ENCODE results near the gene LDHA. TPM values are rescaled to one million over a fixed set of nuclear protein-coding genes. Genes with fewer than 3 reads are reported as not detected.

Gene LDHA
- total and polyA plus RNA-seq, 2 experiments from 2014 or later: 2,912 to 5,221 TPM

DNA sequence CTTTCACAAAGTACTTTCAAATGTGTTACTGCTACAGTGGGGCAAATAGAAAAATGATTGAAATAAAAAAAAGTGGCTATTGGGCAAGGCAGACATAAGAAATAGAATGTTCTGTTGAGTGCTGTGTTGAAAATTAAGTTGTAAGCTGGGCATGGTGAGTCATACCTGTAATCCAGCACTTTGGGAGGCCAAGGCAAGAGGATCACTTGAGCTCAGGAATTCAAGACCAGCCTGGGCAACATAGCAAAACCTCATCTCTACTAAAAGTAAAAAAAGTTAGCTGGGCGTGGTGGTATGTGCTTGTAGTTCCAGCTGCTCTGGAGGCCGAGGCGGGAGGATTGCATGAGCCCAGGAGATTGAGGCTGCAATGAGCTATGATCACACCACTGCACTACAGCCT lies 26.9 kb upstream of the LDHA start:
- peak; percentile 34 for DNase-seq
- Histone ChIP-seq H3K36me3 (ENCODE audit: low read depth) (peaks cover 39% of the 10 kb centered on the region), H3K9me2 (ENCODE audit: insufficient read depth) (no peaks in the 10 kb centered on the region), H4K20me1 (ENCODE audit: insufficient read depth) (no peaks in the 10 kb centered on the region), H3K4me2 (ENCODE audit: unreplicated experiment) (no peak overlapping the region), H3K27ac (peak overlapping the region; percentile 86), H3K9ac (no peak overlapping the region), H2AFZ (no peak overlapping the region), H3K27me3 (replicated peaks; ENCODE audit: insufficient read depth) (no peaks in the 10 kb centered on the region), H3K9me3 (ENCODE audit: low read depth) (no peaks in the 10 kb centered on the region), H3K79me2 (ENCODE audit: insufficient read depth) (no peaks in the 10 kb centered on the region), H3K4me1 (ENCODE audit: insufficient read depth) (peaks cover 25% of the 10 kb centered on the region), H3K4me3 (no peak overlapping the region), H3F3A (ENCODE audit: insufficient read depth) (peaks cover 49% of the 10 kb centered on the region)
- TF ChIP-seq EZH2phosphoT487 (IDR thresholded peaks at IDR 0.05; ENCODE audit: insufficient read depth, low read depth): no peak
- no peak for TF ChIP-seq EZH2 (IDR thresholded peaks at IDR 0.05; ENCODE audit: insufficient read depth, poor library complexity, severe bottlenecking)
- in situ Hi-C loops (cut with MboI): no loop called here
- WGBS, 2 experiments (ENCODE audit: low coverage in 1 of 2, low lambda C conversion rate in 2 of 2, missing lambda C conversion rate in 2 of 2): 92 to 100% methylated on average over 3 of the region's 3 CpGs

DNA sequence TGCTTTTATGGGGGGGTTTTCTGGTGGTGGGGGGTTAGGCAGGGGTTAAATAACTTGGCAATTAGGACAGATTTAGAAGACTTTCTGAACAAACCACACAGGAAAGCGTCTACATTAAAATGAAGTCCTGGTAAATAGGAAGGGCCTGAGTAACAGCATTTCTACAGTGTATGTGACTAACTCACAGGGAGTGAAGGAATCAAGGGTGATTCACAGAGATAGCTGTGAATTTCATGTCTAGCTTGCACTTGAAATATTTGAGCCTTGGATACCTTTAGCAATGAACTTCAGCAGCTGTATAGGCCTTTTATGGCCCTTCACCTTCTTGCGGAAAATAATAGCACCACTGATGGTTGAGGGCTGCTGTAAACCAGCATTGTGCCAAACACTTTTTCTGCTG lies 26.1 kb upstream of the LDHA start:
- Histone ChIP-seq H3K27me3 (replicated peaks; ENCODE audit: insufficient read depth) (no peaks in the 10 kb centered on the region), H2AFZ (peak overlapping the region; percentile 30; the same call in 1 of the 2 replicates), H3K36me3 (ENCODE audit: low read depth) (peaks cover 34% of the 10 kb centered on the region), H3K9ac (peak overlapping the region; percentile 54), H3K79me2 (ENCODE audit: insufficient read depth) (no peaks in the 10 kb centered on the region), H3K27ac (peak overlapping the region; percentile 86), H4K20me1 (ENCODE audit: insufficient read depth) (no peaks in the 10 kb centered on the region), H3F3A (ENCODE audit: insufficient read depth) (peaks cover 49% of the 10 kb centered on the region), H3K4me2 (ENCODE audit: unreplicated experiment) (peak overlapping the region; percentile 64), H3K4me3 (no peak overlapping the region), H3K9me2 (ENCODE audit: insufficient read depth) (no peaks in the 10 kb centered on the region), H3K4me1 (ENCODE audit: insufficient read depth) (peaks cover 25% of the 10 kb centered on the region), H3K9me3 (ENCODE audit: low read depth) (no peaks in the 10 kb centered on the region)
- peak; percentile 89 for DNase-seq
- TF ChIP-seq EZH2phosphoT487 (IDR thresholded peaks at IDR 0.05; ENCODE audit: insufficient read depth, low read depth) (no peak), EZH2 (IDR thresholded peaks at IDR 0.05; ENCODE audit: insufficient read depth, poor library complexity, severe bottlenecking) (no peak)
- in situ Hi-C loops (cut with MboI): no loop called here
- WGBS, 2 experiments (ENCODE audit: low coverage in 1 of 2, low lambda C conversion rate in 2 of 2, missing lambda C conversion rate in 2 of 2): 21 to 29% methylated on average over 2 of the region's 2 CpGs

DNA sequence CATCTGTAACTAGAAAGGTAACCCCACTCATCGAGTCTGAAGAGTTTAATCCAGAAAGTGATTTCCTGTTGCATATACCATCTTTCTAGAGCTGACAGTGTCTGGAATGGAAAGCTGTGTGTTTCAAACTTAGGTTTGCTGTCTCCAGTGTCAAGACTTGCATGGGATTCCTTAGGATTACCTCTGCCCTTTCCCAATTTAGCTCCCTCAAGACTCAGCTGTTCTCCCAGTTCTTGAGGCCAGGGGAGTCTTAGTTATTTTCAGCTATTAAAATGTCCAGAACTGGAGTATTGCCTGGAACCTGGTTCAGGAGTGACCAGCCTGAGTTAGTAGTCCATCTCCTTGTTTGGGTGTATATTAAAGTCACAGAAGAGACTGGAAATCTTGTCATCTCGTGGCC lies 25.0 kb upstream of the LDHA start:
- Histone ChIP-seq H4K20me1 (ENCODE audit: insufficient read depth) (no peaks in the 10 kb centered on the region), H3K9me3 (ENCODE audit: low read depth) (no peaks in the 10 kb centered on the region), H3K4me3 (no peak overlapping the region), H3K9me2 (ENCODE audit: insufficient read depth) (no peaks in the 10 kb centered on the region), H3K9ac (no peak overlapping the region), H3K27me3 (replicated peaks; ENCODE audit: insufficient read depth) (no peaks in the 10 kb centered on the region), H2AFZ (no peak overlapping the region), H3K4me1 (ENCODE audit: insufficient read depth) (peaks cover 25% of the 10 kb centered on the region), H3F3A (ENCODE audit: insufficient read depth) (peaks cover 49% of the 10 kb centered on the region), H3K79me2 (ENCODE audit: insufficient read depth) (no peaks in the 10 kb centered on the region), H3K27ac (peak overlapping the region; percentile 86; the same call in 1 of the 2 replicates), H3K36me3 (ENCODE audit: low read depth) (peaks cover 24% of the 10 kb centered on the region; the same call in 1 of the 2 replicates), H3K4me2 (ENCODE audit: unreplicated experiment) (no peak overlapping the region)
- TF ChIP-seq EZH2phosphoT487 (IDR thresholded peaks at IDR 0.05; ENCODE audit: insufficient read depth, low read depth): no peak
- no peak for TF ChIP-seq EZH2 (IDR thresholded peaks at IDR 0.05; ENCODE audit: insufficient read depth, poor library complexity, severe bottlenecking)
- in situ Hi-C loops (cut with MboI): no loop called here
- 35 to 51% methylated on average over 2 of the region's 2 CpGs for WGBS, 2 experiments (ENCODE audit: low coverage in 1 of 2, low lambda C conversion rate in 2 of 2, missing lambda C conversion rate in 2 of 2)
- no peak for DNase-seq

DNA sequence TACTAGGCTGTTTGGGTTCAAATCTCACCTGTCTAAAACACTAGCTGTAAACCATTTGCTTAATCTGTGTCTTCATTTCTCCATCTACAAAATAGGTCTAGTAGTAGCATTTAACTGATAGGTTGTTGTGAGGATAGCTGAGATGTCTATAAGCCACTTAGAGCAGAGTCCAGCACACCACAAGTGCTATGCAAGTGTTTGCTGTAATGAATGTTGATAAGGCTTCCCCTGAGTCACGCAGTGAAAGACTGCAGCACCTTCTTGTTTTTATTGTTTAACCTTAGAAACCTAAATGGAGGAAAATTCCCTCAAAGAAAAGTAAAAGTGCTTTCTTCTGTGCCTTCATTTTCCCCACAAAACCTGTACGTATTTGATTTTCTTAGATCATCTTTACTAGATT lies 23.1 kb upstream of the LDHA start:
- Histone ChIP-seq H3K36me3 (ENCODE audit: low read depth) (peaks cover 12% of the 10 kb centered on the region; the same call in 1 of the 2 replicates), H3K79me2 (ENCODE audit: insufficient read depth) (no peaks in the 10 kb centered on the region), H3K9me3 (ENCODE audit: low read depth) (no peaks in the 10 kb centered on the region), H3F3A (ENCODE audit: insufficient read depth) (peaks cover 33% of the 10 kb centered on the region), H3K27ac (no peak overlapping the region), H3K4me2 (ENCODE audit: unreplicated experiment) (no peak overlapping the region), H4K20me1 (ENCODE audit: insufficient read depth) (no peaks in the 10 kb centered on the region), H3K9me2 (ENCODE audit: insufficient read depth) (no peaks in the 10 kb centered on the region), H3K27me3 (replicated peaks; ENCODE audit: insufficient read depth) (no peaks in the 10 kb centered on the region), H3K4me3 (no peak overlapping the region), H3K9ac (no peak overlapping the region), H2AFZ (no peak overlapping the region), H3K4me1 (ENCODE audit: insufficient read depth) (peaks cover 25% of the 10 kb centered on the region)
- no peak for DNase-seq
- WGBS, 2 experiments (ENCODE audit: low coverage in 1 of 2, low lambda C conversion rate in 2 of 2, missing lambda C conversion rate in 2 of 2): 100% methylated on average over 2 of the region's 2 CpGs
- in situ Hi-C loops (cut with MboI): no loop called here
- TF ChIP-seq EZH2 (IDR thresholded peaks at IDR 0.05; ENCODE audit: insufficient read depth, poor library complexity, severe bottlenecking) (no peak), EZH2phosphoT487 (IDR thresholded peaks at IDR 0.05; ENCODE audit: insufficient read depth, low read depth) (no peak)

DNA sequence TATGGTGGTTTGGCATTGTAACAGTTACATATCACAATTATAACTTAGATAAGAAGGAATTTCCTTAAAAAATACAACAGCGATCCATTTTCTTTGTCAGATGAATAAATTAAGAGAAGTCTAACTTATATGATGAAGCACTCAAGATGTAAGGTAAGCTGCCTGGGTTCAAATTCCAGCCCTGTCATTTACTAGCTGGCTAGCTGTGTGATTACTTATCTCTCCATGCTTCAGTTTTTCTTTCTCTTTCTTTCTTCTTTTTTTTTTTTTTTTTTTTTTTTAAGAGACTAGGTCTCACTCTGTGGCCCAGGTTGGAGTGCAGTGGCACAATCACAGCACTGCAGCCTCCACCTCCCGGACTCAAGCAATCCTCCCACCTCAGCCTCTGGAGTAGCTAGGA lies 22.2 kb upstream of the LDHA start:
- no peak overlapping the region for H2AFZ ChIP-seq
- peaks cover 3% of the 10 kb centered on the region; the same call in 1 of the 2 replicates for H3K36me3 ChIP-seq (ENCODE audit: low read depth)
- H3K4me1 ChIP-seq (ENCODE audit: insufficient read depth): peaks cover 21% of the 10 kb centered on the region
- 96 to 98% methylated on average over 2 of the region's 2 CpGs for WGBS, 2 experiments (ENCODE audit: low coverage in 1 of 2, low lambda C conversion rate in 2 of 2, missing lambda C conversion rate in 2 of 2)
- H3K27ac ChIP-seq: no peak overlapping the region
- no peak overlapping the region for H3K9ac ChIP-seq
- H3K4me2 ChIP-seq (ENCODE audit: unreplicated experiment): no peak overlapping the region
- in situ Hi-C loops (cut with MboI): no loop called here
- peaks cover 23% of the 10 kb centered on the region for H3F3A ChIP-seq (ENCODE audit: insufficient read depth)
- no peaks in the 10 kb centered on the region for H3K9me2 ChIP-seq (ENCODE audit: insufficient read depth)
- H3K9me3 ChIP-seq (ENCODE audit: low read depth): no peaks in the 10 kb centered on the region
- H3K79me2 ChIP-seq (ENCODE audit: insufficient read depth): no peaks in the 10 kb centered on the region
- no peak for DNase-seq
- H3K27me3 ChIP-seq (replicated peaks; ENCODE audit: insufficient read depth): no peaks in the 10 kb centered on the region
- no peak overlapping the region for H3K4me3 ChIP-seq
- no peaks in the 10 kb centered on the region for H4K20me1 ChIP-seq (ENCODE audit: insufficient read depth)
- TF ChIP-seq EZH2 (IDR thresholded peaks at IDR 0.05; ENCODE audit: insufficient read depth, poor library complexity, severe bottlenecking) (no peak), EZH2phosphoT487 (IDR thresholded peaks at IDR 0.05; ENCODE audit: insufficient read depth, low read depth) (no peak)

Measured in GM23248 (cell line).